CD14-positive monocyte (primary cell): Measurements from ENCODE around the gene EAF2. TPM values are rescaled to one million over a fixed set of nuclear protein-coding genes. Genes with fewer than 3 reads are reported as not detected.

Experiments used
- DNase-seq, 3 donors: peaks; one replicate each; pipeline ENCODE4 v3.0.0-alpha.2; 2011 to 2022
- H2AFZ ChIP-seq: 2 replicates; pipeline ENCODE4 v1.6.0; 2012; ENCODE audit warnings: mild to moderate bottlenecking, low read depth, low read length, inconsistent platforms; ENCODE audit not compliant: insufficient read depth, poor library complexity, severe bottlenecking
- H3K27ac ChIP-seq, 2 donors: 1 replicate in 1 of 2; 2 replicates in 1 of 2; pipeline ENCODE4 v1.5.1; 2012 to 2013; ENCODE audit warnings: low read length in 2 of 2, control low read depth in 1 of 2, inconsistent platforms in 1 of 2, low read depth in 1 of 2, mild to moderate bottlenecking in 1 of 2
- H3K27me3 ChIP-seq, 2 donors: one replicate each; pipeline versions ENCODE4 v1.6.0 to v1.6.1; 2011 to 2013; ENCODE audit warnings: low read length in 2 of 2; ENCODE audit not compliant: control insufficient read depth in 2 of 2, insufficient read depth in 2 of 2
- H3K36me3 ChIP-seq, 2 donors: replicated peaks in 1 of 2; 1 replicate in 1 of 2; 2 replicates in 1 of 2; pipeline versions ENCODE4 v1.5.1 to v1.6.1; 2012 to 2013; ENCODE audit warnings: low read length in 2 of 2, control low read depth in 1 of 2, inconsistent platforms in 1 of 2, mild to moderate bottlenecking in 1 of 2; ENCODE audit not compliant: insufficient read depth in 2 of 2, control insufficient read depth in 1 of 2
- H3K4me1 ChIP-seq, 2 donors: 1 replicate in 1 of 2; 2 replicates in 1 of 2; pipeline versions ENCODE4 v1.5.1 to v1.6.1; 2012 to 2013; ENCODE audit warnings: low read length in 2 of 2, control low read depth in 1 of 2, inconsistent platforms in 1 of 2, mild to moderate bottlenecking in 1 of 2, moderate library complexity in 1 of 2; ENCODE audit not compliant: insufficient read depth in 2 of 2, control insufficient read depth in 1 of 2
- H3K4me2 ChIP-seq: replicated peaks from 2 replicates; pipeline ENCODE3; 2012; ENCODE audit warnings: low read length, moderate library complexity, mild to moderate bottlenecking; ENCODE audit not compliant: poor library complexity, severe bottlenecking; ENCODE audit errors: extremely low read depth
- H3K4me3 ChIP-seq, 3 experiments: fragments of 200-600 bp in 1 of 3; sonication (generic) in 1 of 3; replicated peaks in 1 of 3; 1 replicate in 2 of 3; 2 replicates in 1 of 3; pipeline ENCODE4 v1.5.1; 2011 to 2013; ENCODE audit warnings: low read length in 3 of 3, mild to moderate bottlenecking in 3 of 3, control low read depth in 2 of 3, low read depth in 2 of 3, inconsistent platforms in 1 of 3, moderate library complexity in 1 of 3
- H3K79me2 ChIP-seq: 2 replicates; pipeline ENCODE4 v1.6.0; 2012; ENCODE audit warnings: mild to moderate bottlenecking, control low read depth, inconsistent platforms, low read length, moderate library complexity; ENCODE audit not compliant: insufficient read depth
- H3K9ac ChIP-seq: 2 replicates; pipeline ENCODE4 v1.6.0; 2017; ENCODE audit warnings: low read length, mild to moderate bottlenecking; ENCODE audit not compliant: insufficient read depth, poor library complexity, severe bottlenecking
- H3K9me3 ChIP-seq, 2 donors: replicated peaks in 1 of 2; 1 replicate in 1 of 2; 2 replicates in 1 of 2; pipeline versions ENCODE4 v1.5.1 to v1.6.1; 2012 to 2013; ENCODE audit warnings: low read length in 2 of 2, control low read depth in 1 of 2; ENCODE audit not compliant: control insufficient read depth in 1 of 2, insufficient read depth in 1 of 2
- H4K20me1 ChIP-seq: 2 replicates; pipeline ENCODE4 v1.6.0; 2012; ENCODE audit warnings: mild to moderate bottlenecking, low read length, control low read depth, moderate library complexity; ENCODE audit not compliant: insufficient read depth
- H3K27ac Mint-ChIP-seq, 7 donors: one replicate each; pipeline ENCODE4 v1.8.0; 2020; ENCODE audit warnings: mild to moderate bottlenecking in 7 of 7, mixed read lengths in 7 of 7, moderate library complexity in 6 of 7, inconsistent platforms in 2 of 7
- H3K27me3 Mint-ChIP-seq, 3 donors: one replicate each; pipeline ENCODE4 v1.8.0; 2021 to 2022; ENCODE audit warnings: low read depth in 3 of 3, mild to moderate bottlenecking in 3 of 3, mixed read lengths in 3 of 3, moderate library complexity in 3 of 3, inconsistent platforms in 1 of 3
- H3K36me3 Mint-ChIP-seq, 2 donors: one replicate each; pipeline ENCODE4 v1.8.0; 2020; ENCODE audit warnings: mixed read lengths in 2 of 2, inconsistent platforms in 1 of 2, mild to moderate bottlenecking in 1 of 2
- H3K4me1 Mint-ChIP-seq: one replicate; pipeline ENCODE4 v1.8.0; 2020; ENCODE audit warnings: mild to moderate bottlenecking, mixed read lengths
- H3K4me3 Mint-ChIP-seq, 2 donors: one replicate each; pipeline ENCODE4 v1.8.0; 2020; ENCODE audit warnings: mild to moderate bottlenecking in 2 of 2, mixed read lengths in 2 of 2, moderate library complexity in 1 of 2
- H3K9me3 Mint-ChIP-seq, 7 donors: one replicate each; pipeline ENCODE4 v1.8.0; 2020 to 2022; ENCODE audit warnings: mixed read lengths in 7 of 7, mild to moderate bottlenecking in 6 of 7, moderate library complexity in 6 of 7, inconsistent platforms in 2 of 7
- CTCF ChIP-seq: fragments of 200-600 bp; IDR thresholded peaks from one replicate; pipeline ENCODE4 v1.8.0; 2022; ENCODE audit warnings: antibody characterized with exemption, mild to moderate bottlenecking
- WGBS: methylation state at CpG from one replicate; pipeline ENCODE4 v1.1.5; 2013; ENCODE audit warnings: missing lambda C conversion rate; ENCODE audit not compliant: insufficient coverage; 5-methylcytosine and 5-hydroxymethylcytosine counted together
- intact Hi-C, 2 donors: fragments of 100-400 bp; cut with micrococcal nuclease; formaldehyde crosslinking; loops; one replicate each; pipeline versions ENCODE4 v1.15.0 to v1.15.1; 2023
- polyA plus RNA-seq, 3 donors: library from polyadenylated mRNA; depleted of rRNA in 1 of 3; unstranded in 2 of 3; stranded (reverse) in 1 of 3; fragments of 300-500 nt in 2 of 3; fragments of >200 nt in 1 of 3; fragmentation: Illumina TruSeq in 2 of 3; gene quantifications; 1 replicate in 2 of 3; 2 replicates in 1 of 3; pipeline ENCODE4 v1.2.3, GENCODE V29; 2012 to 2021

Gene EAF2
- polyA plus RNA-seq, 3 donors, result 31.5 to 91.6 (median 75.7) TPM

- peaks cover 40 to 62% of the 10 kb centered on the region in 2 donors for H3K36me3 ChIP-seq
- no peaks in the 10 kb centered on the region for H3K27me3 ChIP-seq
- Mint-ChIP-seq H3K4me3 (no peak overlapping the region), H3K9me3 (peaks cover 6 to 30% (median 16%) of the 10 kb centered on the region in 7 donors), H3K27me3 (peaks cover 0 to 1% (median 0%) of the 10 kb centered on the region in 3 donors), H3K36me3 (peaks cover 68 to 80% of the 10 kb centered on the region in 2 donors), H3K27ac (no peak overlapping the region), H3K4me1 (peaks cover 5% of the 10 kb centered on the region)
- no peak overlapping the region for H3K27ac ChIP-seq
- peaks cover 8 to 9% of the 10 kb centered on the region in 2 donors for H3K4me1 ChIP-seq
- H4K20me1 ChIP-seq, result peaks cover 4% of the 10 kb centered on the region
- DNase-seq, result no peak
- H3K4me2 ChIP-seq, result no peak overlapping the region
- intact Hi-C loops, result no loop called here
- peaks cover 2 to 13% of the 10 kb centered on the region in 2 donors for H3K9me3 ChIP-seq
- H3K9ac ChIP-seq, result no peak overlapping the region
- H3K79me2 ChIP-seq, result peaks cover 43% of the 10 kb centered on the region
- H3K4me3 ChIP-seq, result no peak overlapping the region
- no peak overlapping the region for H2AFZ ChIP-seq
- WGBS, result no CpG with 5 or more reads among the region's 3 CpGs
- TF ChIP-seq CTCF, result no peak
These were observed 15.8 kb upstream of the EAF2 start for GRCh38 chr3:121819236-121819635.

- intact Hi-C loops, result no loop called here
- no peak overlapping the region for H2AFZ ChIP-seq
- Mint-ChIP-seq H3K4me1 (peaks cover 5% of the 10 kb centered on the region), H3K9me3 (peaks cover 6 to 18% (median 12%) of the 10 kb centered on the region in 7 donors), H3K4me3 (no peak overlapping the region), H3K27me3 (no peaks in the 10 kb centered on the region), H3K36me3 (peaks cover 77 to 83% of the 10 kb centered on the region in 2 donors), H3K27ac (no peak overlapping the region)
- peaks cover 2 to 15% of the 10 kb centered on the region in 2 donors for H3K9me3 ChIP-seq
- no peak overlapping the region for H3K9ac ChIP-seq
- peak overlapping the region in 1 of 2 donors; percentile 12 for H3K27ac ChIP-seq
- H3K27me3 ChIP-seq, result no peaks in the 10 kb centered on the region
- peaks cover 60 to 78% of the 10 kb centered on the region in 2 donors for H3K36me3 ChIP-seq
- DNase-seq, result no peak
- H4K20me1 ChIP-seq, result peaks cover 4% of the 10 kb centered on the region
- H3K4me2 ChIP-seq, result no peak overlapping the region
- H3K4me3 ChIP-seq, result no peak overlapping the region
- 92% methylated on average over 2 of the region's 2 CpGs for WGBS
- no peak for TF ChIP-seq CTCF
- H3K79me2 ChIP-seq, result peaks cover 32% of the 10 kb centered on the region
- H3K4me1 ChIP-seq, result peaks cover 8 to 9% of the 10 kb centered on the region in 2 donors
These were observed 13.4 kb upstream of the EAF2 start for GRCh38 chr3:121821421-121822199.
